Aorta (tissue), 5 donors: ENCODE results near the gene DAO. TPM values are rescaled to one million over a fixed set of nuclear protein-coding genes. Genes with fewer than 3 reads are reported as not detected.
"Not testable (repeated sequence)": the region's sequence is repeated elsewhere in the genome, so short reads cannot be mapped to it uniquely, and the experiment has no call there.

Source experiments
- ATAC-seq: fragments of 200-7000 bp; cut with Tn5 transposase; one replicate; pipeline ENCODE4 v1.9.1; 2022; ENCODE audit warnings: moderate library complexity; ENCODE audit not compliant: low FRiP score
- DNase-seq, 2 donors: peaks; one replicate each; pipeline ENCODE4 v3.0.0-alpha.2; 2020
- H3K27ac ChIP-seq, 2 donors: one replicate each; pipeline ENCODE4 v1.5.1; 2013; ENCODE audit warnings: low read length in 2 of 2, mild to moderate bottlenecking in 2 of 2, moderate library complexity in 2 of 2, control low read depth in 1 of 2, inconsistent platforms in 1 of 2, low read depth in 1 of 2
- H3K27me3 ChIP-seq, 2 donors: one replicate each; pipeline ENCODE4 v1.6.1; 2013; ENCODE audit warnings: control low read depth in 1 of 2, low read length in 1 of 2, mild to moderate bottlenecking in 1 of 2, moderate library complexity in 1 of 2; ENCODE audit not compliant: insufficient read depth in 2 of 2, control insufficient read depth in 1 of 2
- H3K36me3 ChIP-seq, 2 donors: one replicate each; pipeline ENCODE4 v1.6.1; 2013; ENCODE audit warnings: control low read depth in 1 of 2, low read length in 1 of 2, mild to moderate bottlenecking in 1 of 2; ENCODE audit not compliant: insufficient read depth in 2 of 2, control insufficient read depth in 1 of 2
- H3K4me1 ChIP-seq, 2 donors: one replicate each; pipeline ENCODE4 v1.6.1; 2013; ENCODE audit warnings: low read length in 2 of 2, control low read depth in 1 of 2, mild to moderate bottlenecking in 1 of 2, moderate library complexity in 1 of 2; ENCODE audit not compliant: insufficient read depth in 2 of 2, control insufficient read depth in 1 of 2
- H3K4me3 ChIP-seq, 2 donors: one replicate each; pipeline ENCODE4 v1.5.1; 2013; ENCODE audit warnings: low read length in 2 of 2, control low read depth in 1 of 2, mild to moderate bottlenecking in 1 of 2
- H3K9me3 ChIP-seq: one replicate; pipeline ENCODE4 v1.6.1; 2013; ENCODE audit warnings: mild to moderate bottlenecking, low read length; ENCODE audit not compliant: control insufficient read depth
- WGBS, 2 donors: extraction: QIAGEN DNeasy Blood & Tissue Kit; methylation state at CpG; one replicate each; pipeline ENCODE4 v1.1.7; 2013; 5-methylcytosine and 5-hydroxymethylcytosine counted together
- intact Hi-C, 2 donors: fragments of 100-400 bp; cut with DNase I; formaldehyde crosslinking; loops; one replicate each; pipeline versions ENCODE4 v1.14.2 to v1.15.0; 2022
- polyA plus RNA-seq, 2 donors: library from polyadenylated mRNA; stranded (reverse); fragments of 200-250 nt; gene quantifications; one replicate each; pipeline ENCODE4 v1.2.3, GENCODE V29; 2013
- total RNA-seq, 2 donors: library from RNA; stranded (reverse); fragmentation: NEBNext Ultra II Directional; extraction: Animal tissue kit (Norgen Biotek cat#: 25700); gene quantifications; one replicate each; pipeline ENCODE4 v1.2.1, GENCODE V29; 2021
- donor health status: healthy with polysubstance abuse.
- donor health status: Bipolar disorder and iron deficiency.
- donor health status: DM: no; HTN: no; CAD: no.
- donor health status: DM: no; HTN: no; CAD: no.
- donor health status: DM: yes; HTN: yes; CAD: no.

DAO gene
- total and polyA plus RNA-seq, 4 donors, result not detected

DNA sequence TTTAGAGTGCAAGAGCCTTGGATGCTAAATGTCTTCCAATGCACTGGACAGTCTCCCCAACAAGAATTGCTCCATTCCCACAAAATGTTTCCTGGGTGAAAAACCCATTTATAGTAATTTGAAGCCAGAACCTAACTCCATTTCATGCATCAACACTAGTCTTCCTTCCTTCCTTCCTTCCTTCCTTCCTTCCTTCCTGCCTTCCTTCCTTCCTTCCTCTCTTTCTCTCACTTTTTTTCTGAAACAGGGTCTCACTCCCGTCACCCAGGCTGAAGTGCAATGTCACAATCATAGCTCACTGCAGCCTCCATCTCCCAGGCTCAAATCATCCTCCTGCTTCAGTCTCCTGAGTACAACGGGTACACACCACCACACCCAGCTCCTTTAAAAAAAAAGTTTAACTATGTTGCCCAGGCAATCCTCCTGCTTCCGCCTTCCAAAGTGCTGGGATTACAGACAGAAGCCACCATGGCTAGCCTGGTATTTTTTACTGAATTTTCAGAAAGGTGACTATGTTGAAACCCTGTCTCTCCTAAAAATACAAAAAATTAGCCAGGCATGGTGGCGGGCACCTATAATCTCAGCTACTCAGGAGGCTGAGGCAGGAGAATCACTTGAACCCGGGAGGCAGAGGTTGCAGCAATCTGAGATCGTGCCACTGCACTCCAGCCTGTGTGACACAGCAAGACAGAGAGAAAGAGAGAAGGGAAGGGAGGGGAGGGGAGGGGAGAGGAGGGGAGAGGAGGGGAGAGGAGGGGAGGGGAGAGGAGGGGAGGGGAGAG lies 20.6 kb upstream of the DAO start:
- not testable (repeated sequence) for H3K27me3 ChIP-seq, H3K4me1 ChIP-seq, ATAC-seq, H3K36me3 ChIP-seq, H3K4me3 ChIP-seq, DNase-seq, H3K27ac ChIP-seq, H3K9me3 ChIP-seq
- intact Hi-C loops, result loop anchor here (5.0 to 10.0 kb wide), 2 partner anchors 52 to 295 kb away; partner anchors contain the start of genes ISCU (in 1 of the 2) and SART3 (in 1 of the 2)
- 65 to 67% methylated on average over 6 of the region's 6 CpGs for WGBS, 2 donors

DNA sequence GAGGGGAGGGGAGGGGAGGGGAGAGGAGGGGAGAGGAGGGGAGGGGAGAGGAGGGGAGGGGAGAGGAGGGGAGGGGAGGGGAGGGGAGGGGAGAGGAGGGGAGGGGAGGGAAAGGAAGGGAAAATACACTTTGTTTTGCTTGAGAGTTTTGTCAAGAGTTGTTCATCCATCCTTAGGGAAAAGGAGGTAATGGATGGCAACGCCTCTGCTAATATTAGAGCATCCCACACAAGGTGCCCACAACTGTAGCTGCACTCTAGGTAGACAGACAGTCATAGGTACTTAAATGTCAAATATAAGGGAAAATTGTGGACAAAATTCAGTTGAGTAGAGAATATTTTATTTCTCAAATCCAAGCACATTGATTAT lies 20.0 kb upstream of the DAO start:
- Histone ChIP-seq H3K4me3 (no peak overlapping the region), H3K27me3 (no peaks in the 10 kb centered on the region), H3K4me1 (no peaks in the 10 kb centered on the region), H3K27ac (no peak overlapping the region), H3K36me3 (no peaks in the 10 kb centered on the region), H3K9me3 (no peaks in the 10 kb centered on the region)
- intact Hi-C loops, result loop anchor here (5.0 to 10.0 kb wide), 3 partner anchors 53 to 295 kb away; partner anchors contain the start of genes ISCU (in 1 of the 2) and SART3 (in 1 of the 2)
- DNase-seq (no peak), ATAC-seq (no peak)
- 78 to 88% methylated on average over 1 of the region's 1 CpG for WGBS, 2 donors

DNA sequence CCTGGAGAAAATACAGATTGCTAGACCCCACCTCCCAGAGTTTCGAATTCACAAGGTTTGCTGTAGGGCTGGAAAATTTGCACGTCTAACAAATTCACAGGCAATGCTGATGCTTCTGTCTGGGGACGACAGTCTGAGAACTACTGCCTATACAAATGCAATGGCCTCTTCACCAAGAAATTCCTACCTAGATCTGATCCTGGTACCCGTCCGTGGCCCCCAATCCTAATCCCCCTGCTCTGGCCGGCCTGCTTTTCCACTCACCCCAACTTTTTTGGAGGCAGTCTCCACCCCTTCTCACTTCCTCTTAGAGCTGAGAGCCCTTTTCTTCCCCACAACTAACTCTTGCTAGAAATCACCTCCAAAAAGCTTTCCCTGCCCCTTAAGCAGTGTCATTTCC lies 19.4 kb upstream of the DAO start:
- intact Hi-C loops, result loop anchor here in 1 of 2 donors (5.0 kb wide), 1 partner anchor 92 kb away; no protein-coding TSS in a partner anchor
- no peak for ATAC-seq
- no peaks in the 10 kb centered on the region for H3K4me1 ChIP-seq
- H3K27me3 ChIP-seq, result no peaks in the 10 kb centered on the region
- H3K36me3 ChIP-seq, result no peaks in the 10 kb centered on the region
- 77 to 81% methylated on average over 6 of the region's 6 CpGs for WGBS, 2 donors
- no peak for DNase-seq
- no peaks in the 10 kb centered on the region for H3K9me3 ChIP-seq
- no peak overlapping the region for H3K4me3 ChIP-seq
- no peak overlapping the region for H3K27ac ChIP-seq

DNA sequence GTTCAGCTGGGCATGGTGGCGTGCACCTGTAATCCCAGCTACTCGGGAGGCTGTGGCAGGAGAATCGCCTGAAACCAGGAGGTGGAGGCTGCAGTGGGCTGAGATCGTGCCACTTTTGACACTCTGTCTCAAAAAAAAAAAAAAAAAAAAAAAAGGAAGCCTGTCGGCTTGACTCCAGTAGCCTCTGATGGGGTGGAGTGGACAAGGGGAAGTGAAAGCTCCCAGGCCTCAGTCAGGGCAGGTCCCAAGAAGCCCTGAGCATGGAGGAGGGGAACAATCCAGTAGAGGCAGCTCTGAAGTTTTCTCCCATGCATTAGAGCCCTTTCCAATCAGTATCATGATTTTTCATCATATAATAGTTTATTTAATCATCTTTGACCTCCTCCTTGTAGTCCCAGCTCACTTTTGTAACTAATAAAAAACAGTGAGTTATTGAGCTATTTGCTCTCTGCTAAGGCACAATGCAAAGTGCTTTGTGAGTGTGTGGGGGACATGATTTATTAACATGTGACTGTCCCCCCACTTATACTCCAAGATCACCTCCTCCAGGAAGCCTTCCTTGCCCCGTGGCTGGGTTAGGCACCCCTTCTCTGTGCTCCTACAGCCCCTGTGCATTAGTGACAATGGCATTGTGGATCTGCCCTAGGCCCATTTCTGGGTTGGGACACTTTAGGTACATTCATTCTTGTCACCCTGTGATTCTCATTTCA lies 17.9 kb upstream of the DAO start:
- no peaks in the 10 kb centered on the region for H3K9me3 ChIP-seq
- DNase-seq, result peak in 1 of 2 donors; percentile 73
- 93 to 94% methylated on average over 6 of the region's 6 CpGs for WGBS, 2 donors
- no peaks in the 10 kb centered on the region for H3K4me1 ChIP-seq
- no peaks in the 10 kb centered on the region for H3K27me3 ChIP-seq
- no peaks in the 10 kb centered on the region for H3K36me3 ChIP-seq
- intact Hi-C loops, result loop anchor here in 1 of 2 donors (5.0 kb wide), 1 partner anchor 90 kb away; no protein-coding TSS in a partner anchor
- no peak overlapping the region for H3K4me3 ChIP-seq
- ATAC-seq, result no peak
- no peak overlapping the region for H3K27ac ChIP-seq

DNA sequence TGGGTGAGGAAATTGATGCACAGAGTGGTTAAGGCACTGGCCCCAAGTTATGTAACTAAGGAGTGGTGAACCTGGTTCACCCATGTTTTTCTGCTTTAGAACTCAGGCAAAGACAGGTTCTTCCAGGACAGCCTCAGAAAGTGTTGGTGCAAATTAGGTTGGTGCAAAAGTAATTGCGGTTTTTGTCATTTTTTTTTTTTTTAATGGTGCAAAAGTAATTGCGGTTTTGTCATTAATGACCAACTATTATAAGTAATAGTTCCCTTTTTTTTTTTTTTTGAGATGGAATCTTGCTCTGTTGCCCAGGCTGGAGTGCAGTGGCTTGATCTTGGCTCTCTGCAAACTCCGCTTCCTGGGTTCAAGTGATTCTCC lies 17.3 kb upstream of the DAO start:
- no peak for ATAC-seq
- no peaks in the 10 kb centered on the region for H3K36me3 ChIP-seq
- H3K4me3 ChIP-seq, result no peak overlapping the region
- H3K27me3 ChIP-seq, result no peaks in the 10 kb centered on the region
- H3K4me1 ChIP-seq, result no peaks in the 10 kb centered on the region
- no peaks in the 10 kb centered on the region for H3K9me3 ChIP-seq
- DNase-seq, result no peak
- no peak overlapping the region for H3K27ac ChIP-seq
- intact Hi-C loops, result loop anchor here in 1 of 2 donors (5.0 kb wide), 1 partner anchor 90 kb away; no protein-coding TSS in a partner anchor
- WGBS, 2 donors, result 94 to 98% methylated on average over 3 of the region's 3 CpGs

DNA sequence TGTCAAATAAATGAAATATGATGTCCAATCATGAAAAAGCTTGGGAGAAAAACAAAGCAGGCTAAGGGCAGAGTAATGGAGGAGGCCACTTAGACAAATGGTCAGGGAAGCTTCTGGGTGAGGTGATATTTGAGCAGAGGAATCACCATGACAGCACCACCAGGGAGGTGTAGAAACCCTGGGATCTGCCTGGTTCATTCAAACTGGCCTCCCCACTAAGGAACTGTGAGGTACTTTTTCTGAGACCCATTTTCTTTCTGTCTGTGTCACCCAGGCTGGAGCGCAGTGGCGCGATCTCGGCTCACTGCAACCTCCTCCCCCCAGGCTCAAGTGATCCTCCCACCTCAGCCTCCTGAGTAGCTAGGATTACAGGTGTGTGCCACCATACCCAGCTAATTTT lies 14.7 kb upstream of the DAO start:
- H3K4me1 ChIP-seq, result no peaks in the 10 kb centered on the region
- no peak for DNase-seq
- H3K27me3 ChIP-seq, result no peaks in the 10 kb centered on the region
- no peaks in the 10 kb centered on the region for H3K9me3 ChIP-seq
- H3K4me3 ChIP-seq, result no peak overlapping the region
- 98 to 100% methylated on average over 4 of the region's 4 CpGs for WGBS, 2 donors
- ATAC-seq, result no peak
- H3K36me3 ChIP-seq, result no peaks in the 10 kb centered on the region
- intact Hi-C loops, result no loop called here
- no peak overlapping the region for H3K27ac ChIP-seq

DNA sequence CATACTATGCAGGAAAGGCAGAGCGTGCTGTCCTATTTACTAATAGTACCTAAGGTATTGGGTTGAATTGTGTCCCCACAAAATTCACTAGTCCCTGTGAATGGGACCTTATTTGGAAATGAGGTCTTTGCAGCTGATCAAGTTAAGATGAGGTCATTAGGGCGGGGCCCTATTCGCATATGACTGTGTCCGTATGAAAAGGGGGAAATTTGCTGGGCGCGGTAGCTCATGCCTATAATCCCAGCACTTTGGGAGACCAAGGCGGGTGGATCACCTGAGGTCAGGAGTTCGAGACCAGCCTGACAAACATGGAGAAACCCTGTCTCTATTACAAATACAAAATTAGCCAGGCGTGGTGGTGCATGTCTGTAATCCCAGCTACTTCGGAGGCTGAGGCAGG lies 13.8 kb upstream of the DAO start:
- H3K36me3 ChIP-seq, intact Hi-C loops, H3K9me3 ChIP-seq, H3K4me1 ChIP-seq, DNase-seq, H3K4me3 ChIP-seq, H3K27me3 ChIP-seq, H3K27ac ChIP-seq, ATAC-seq: not testable (repeated sequence)
- WGBS, 2 donors, result 94 to 95% methylated on average over 10 of the region's 10 CpGs

DNA sequence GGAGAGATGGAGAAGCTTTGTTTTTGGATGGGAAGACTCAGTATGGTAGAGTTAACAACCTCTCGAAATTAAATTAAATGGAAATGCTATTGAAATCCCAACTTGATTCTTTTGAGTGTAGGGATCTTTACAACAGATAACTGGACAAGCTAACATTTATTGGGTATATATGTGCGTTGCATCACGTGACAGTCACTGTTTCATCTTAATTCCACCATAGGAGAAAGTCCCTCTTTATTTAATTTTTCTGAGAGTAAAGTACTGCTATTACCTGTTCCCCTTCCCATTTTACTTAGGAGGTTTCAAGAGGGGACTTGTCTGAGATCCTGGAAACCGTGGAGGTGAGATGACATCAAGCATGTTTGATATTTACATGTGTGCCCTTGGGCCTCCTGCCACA lies 11.1 kb upstream of the DAO start:
- 97% methylated on average over 4 of the region's 4 CpGs for WGBS, 2 donors
- H3K4me1 ChIP-seq, result no peaks in the 10 kb centered on the region
- H3K27ac ChIP-seq, result no peak overlapping the region
- DNase-seq, result no peak
- intact Hi-C loops, result no loop called here
- H3K36me3 ChIP-seq, result no peaks in the 10 kb centered on the region
- ATAC-seq, result no peak
- H3K4me3 ChIP-seq, result no peak overlapping the region
- H3K27me3 ChIP-seq, result no peaks in the 10 kb centered on the region
- no peaks in the 10 kb centered on the region for H3K9me3 ChIP-seq
